HepG2 (cell line): ENCODE results near the gene RNF123. TPM values are rescaled to one million over a fixed set of nuclear protein-coding genes. Genes with fewer than 3 reads are reported as not detected.

Experiments
- ATAC-seq: fragments of 200-7000 bp; cut with Tn5 transposase; 3 replicates; pipeline ENCODE4 v1.9.1; 2020; ENCODE audit warnings: mild to moderate bottlenecking, moderate library complexity
- BruUV-seq: library from RNA; stranded (reverse); fragments of 400-500 nt; replicated peaks from 2 replicates; lab custom pipeline; 2021; lab: Mats Ljungman, UMichigan
- CTCF ChIA-PET: fragments of 300-600 bp; formaldehyde crosslinking; extraction: SDS; loops from one replicate; lab custom pipeline; 2021; ENCODE audit warnings: low total read pairs, inconsistent platforms, low intra/inter-chr PET ratio; lab: Yijun Ruan, JAX
- POLR2A ChIA-PET: fragments of 350-600 bp; sonication (Branson Sonifier 250); formaldehyde crosslinking; loops from one replicate; lab custom pipeline; 2020; ENCODE audit warnings: antibody characterized with exemption, inconsistent platforms; lab: Yijun Ruan, JAX
- DNase-seq: peaks from one replicate; pipeline ENCODE4 v3.0.0-alpha.2; 2015; ENCODE audit warnings: low spot score
- FAIRE-seq: peaks from 3 replicates; lab custom pipeline; 2011; peaks lifted over from hg19 to GRCh38; lab: Jason Lieb, UNC
- H2AFZ ChIP-seq: one replicate; pipeline ENCODE4 v1.6.1; 2011; ENCODE audit warnings: low read length, inconsistent platforms
- H3K27ac ChIP-seq: fragments of 300-600 bp; 3 replicates; pipeline ENCODE4 v1.8.0; 2011; ENCODE audit warnings: mixed run types, mild to moderate bottlenecking, mixed read lengths, low read length, inconsistent platforms; ENCODE audit not compliant: insufficient read depth; ENCODE audit errors: extremely low read length
- H3K27me3 ChIP-seq, 2 experiments: fragments of 200-600 bp in 1 of 2; 2 replicates in 1 of 2; 3 replicates in 1 of 2; pipeline versions ENCODE4 v1.6.0 to v1.8.0; 2011; ENCODE audit warnings: low read length in 2 of 2, mild to moderate bottlenecking in 2 of 2, moderate library complexity in 2 of 2, inconsistent platforms in 1 of 2; ENCODE audit not compliant: insufficient read depth in 2 of 2, control insufficient read depth in 1 of 2
- H3K36me3 ChIP-seq, 2 experiments: fragments of 200-600 bp in 1 of 2; replicated peaks in 1 of 2; 2 replicates in 1 of 2; 3 replicates in 1 of 2; pipeline versions ENCODE4 v1.5.1 to v1.8.0; 2011; ENCODE audit warnings: low read length in 2 of 2, inconsistent platforms in 1 of 2; ENCODE audit not compliant: insufficient read depth in 2 of 2, control insufficient read depth in 1 of 2
- H3K4me1 ChIP-seq: 2 replicates; pipeline ENCODE4 v1.5.1; 2012; ENCODE audit warnings: low read length, inconsistent platforms; ENCODE audit not compliant: insufficient read depth
- H3K4me2 ChIP-seq: 2 replicates; pipeline ENCODE4 v1.6.0; 2011; ENCODE audit warnings: low read depth, low read length, inconsistent platforms
- H3K4me3 ChIP-seq, 3 experiments: fragments of 200-600 bp in 1 of 3; sonication (generic), shearing (Covaris generic) in 1 of 3; replicated peaks in 1 of 3; 2 replicates each; pipeline ENCODE4 v1.5.1; 2011 to 2016; ENCODE audit warnings: low read length in 3 of 3, inconsistent platforms in 2 of 3, low read depth in 2 of 3, mild to moderate bottlenecking in 2 of 3, control low read depth in 1 of 3, mixed read lengths in 1 of 3; ENCODE audit not compliant: insufficient read depth in 1 of 3
- H3K79me2 ChIP-seq: one replicate; pipeline ENCODE4 v1.6.1; 2011; ENCODE audit warnings: low read length, inconsistent platforms; ENCODE audit not compliant: insufficient read depth
- H3K9ac ChIP-seq: 2 replicates; pipeline ENCODE4 v1.6.0; 2011; ENCODE audit warnings: mild to moderate bottlenecking, low read depth, low read length, inconsistent platforms; ENCODE audit not compliant: insufficient read depth
- H3K9me3 ChIP-seq: 2 replicates; pipeline ENCODE4 v1.5.1; 2012; ENCODE audit warnings: mild to moderate bottlenecking, low read length
- H4K20me1 ChIP-seq: 2 replicates; pipeline ENCODE4 v1.6.0; 2011; ENCODE audit warnings: inconsistent platforms, mild to moderate bottlenecking, low read length, moderate library complexity; ENCODE audit not compliant: insufficient read depth
- AGO2 ChIP-seq: fragments of 200-400 bp; formaldehyde crosslinking; optimal IDR thresholded peaks from 2 replicates; pipeline ENCODE3; 2017; ENCODE audit warnings: mild to moderate bottlenecking, low read depth, low read length, moderate library complexity
- SRSF9 ChIP-seq: fragments of 200-400 bp; formaldehyde crosslinking; IDR thresholded peaks from 2 replicates; pipeline ENCODE4 v1.6.1; 2018; ENCODE audit warnings: borderline replicate concordance, mild to moderate bottlenecking, low read depth, low read length; ENCODE audit not compliant: insufficient read depth, poor library complexity, severe bottlenecking
- ZNF672 ChIP-seq: sonication (generic); formaldehyde crosslinking; IDR thresholded peaks from 2 replicates; pipeline ENCODE4 v1.8.1; 2022; ENCODE audit warnings: missing genetic modification reagents
- WGBS: methylation state at CpG from one replicate; pipeline ENCODE4 v1.1.6; 2017; ENCODE audit warnings: low lambda C conversion rate; 5-methylcytosine and 5-hydroxymethylcytosine counted together
- in situ Hi-C: cut with HindIII; loops from 2 replicates; pipeline ENCODE4 v1.10.0; 2017; ENCODE audit warnings: low pct_unique_long_range_greater_than_20kb; ENCODE audit not compliant: extremely low pct_ligation_motif_present
- intact Hi-C: fragments of 100-400 bp; cut with micrococcal nuclease; formaldehyde crosslinking; loops from one replicate; pipeline ENCODE4 v1.10.0; 2022; ENCODE audit not compliant: unreplicated experiment
- polyA plus RNA-seq, 8 experiments: library from polyadenylated mRNA; depleted of rRNA in 3 of 8; stranded (reverse) in 7 of 8; unstranded in 1 of 8; fragments of >200 nt; fragmentation: Illumina TruSeq in 4 of 8; extraction: Trizol in 4 of 8; gene quantifications; 2 replicates each; pipeline versions ENCODE4 v1.2.1 to v1.2.3, GENCODE V29; 2011 to 2016; ENCODE audit warnings: low read depth in 4 of 8, missing spikeins in 1 of 8, mixed read lengths in 1 of 8; ENCODE audit not compliant: insufficient read depth in 1 of 8
- total RNA-seq, 5 experiments: library from RNA; depleted of rRNA; stranded (reverse); fragments of >200 nt; fragmentation: Illumina TruSeq; extraction: Trizol; gene quantifications; 2 replicates each; pipeline ENCODE4 v1.2.3, GENCODE V29; 2016; ENCODE audit warnings: low read depth in 1 of 5
- TF ChIP-seq, protein P1 (sequence below): sonication (generic); formaldehyde crosslinking; IDR thresholded peaks from 2 replicates; pipeline ENCODE4 v1.4.0; 2020; ENCODE audit warnings: missing genetic modification reagents, borderline replicate concordance
- TF ChIP-seq, protein P2 (sequence below): sonication (generic); formaldehyde crosslinking; IDR thresholded peaks from 2 replicates; pipeline ENCODE4 v1.5.1; 2020; ENCODE audit warnings: missing genetic modification reagents, mild to moderate bottlenecking, borderline replicate concordance

RNF123 gene
- total and polyA plus RNA-seq, 2 of the 13 experiments (the other 11 are each of a cell fraction or from before 2014, with no cell fraction given): 29.9 to 82.2 TPM

DNA sequence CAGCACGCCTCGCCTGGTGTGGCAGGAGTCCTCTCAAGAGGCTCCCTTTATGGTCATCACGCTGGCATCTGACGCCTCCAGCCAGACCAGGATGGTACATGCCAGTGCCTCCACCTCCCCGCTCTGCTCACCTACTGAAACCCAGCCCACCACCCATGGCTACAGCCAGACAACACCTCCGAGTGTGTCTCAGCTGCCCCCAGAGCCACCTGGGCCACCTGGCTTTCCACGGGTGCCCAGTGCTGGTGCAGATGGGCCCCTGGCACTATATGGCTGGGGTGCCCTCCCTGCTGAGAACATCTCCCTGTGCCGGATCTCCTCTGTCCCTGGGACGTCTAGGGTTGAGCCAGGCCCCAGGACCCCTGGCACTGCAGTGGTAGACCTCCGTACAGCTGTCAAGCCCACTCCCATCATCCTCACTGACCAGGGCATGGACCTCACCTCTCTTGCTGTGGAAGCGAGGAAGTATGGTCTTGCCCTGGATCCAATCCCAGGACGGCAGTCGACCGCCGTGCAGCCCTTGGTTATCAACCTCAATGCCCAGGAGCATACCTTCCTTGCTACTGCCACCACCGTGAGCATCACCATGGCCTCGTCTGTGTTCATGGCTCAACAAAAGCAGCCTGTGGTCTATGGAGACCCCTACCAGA, 35.1 kb upstream of the RNF123 start:
- no peak for DNase-seq
- TF ChIP-seq SRSF9 (no peak), AGO2 (no peak), ZNF672 (CRISPR knock-in tag) (no peak)
- TF ChIP-seq, protein P1, sequence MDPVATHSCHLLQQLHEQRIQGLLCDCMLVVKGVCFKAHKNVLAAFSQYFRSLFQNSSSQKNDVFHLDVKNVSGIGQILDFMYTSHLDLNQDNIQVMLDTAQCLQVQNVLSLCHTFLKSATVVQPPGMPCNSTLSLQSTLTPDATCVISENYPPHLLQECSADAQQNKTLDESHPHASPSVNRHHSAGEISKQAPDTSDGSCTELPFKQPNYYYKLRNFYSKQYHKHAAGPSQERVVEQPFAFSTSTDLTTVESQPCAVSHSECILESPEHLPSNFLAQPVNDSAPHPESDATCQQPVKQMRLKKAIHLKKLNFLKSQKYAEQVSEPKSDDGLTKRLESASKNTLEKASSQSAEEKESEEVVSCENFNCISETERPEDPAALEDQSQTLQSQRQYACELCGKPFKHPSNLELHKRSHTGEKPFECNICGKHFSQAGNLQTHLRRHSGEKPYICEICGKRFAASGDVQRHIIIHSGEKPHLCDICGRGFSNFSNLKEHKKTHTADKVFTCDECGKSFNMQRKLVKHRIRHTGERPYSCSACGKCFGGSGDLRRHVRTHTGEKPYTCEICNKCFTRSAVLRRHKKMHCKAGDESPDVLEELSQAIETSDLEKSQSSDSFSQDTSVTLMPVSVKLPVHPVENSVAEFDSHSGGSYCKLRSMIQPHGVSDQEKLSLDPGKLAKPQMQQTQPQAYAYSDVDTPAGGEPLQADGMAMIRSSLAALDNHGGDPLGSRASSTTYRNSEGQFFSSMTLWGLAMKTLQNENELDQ (CRISPR knock-in tag): no peak
- TF ChIP-seq, protein P2, sequence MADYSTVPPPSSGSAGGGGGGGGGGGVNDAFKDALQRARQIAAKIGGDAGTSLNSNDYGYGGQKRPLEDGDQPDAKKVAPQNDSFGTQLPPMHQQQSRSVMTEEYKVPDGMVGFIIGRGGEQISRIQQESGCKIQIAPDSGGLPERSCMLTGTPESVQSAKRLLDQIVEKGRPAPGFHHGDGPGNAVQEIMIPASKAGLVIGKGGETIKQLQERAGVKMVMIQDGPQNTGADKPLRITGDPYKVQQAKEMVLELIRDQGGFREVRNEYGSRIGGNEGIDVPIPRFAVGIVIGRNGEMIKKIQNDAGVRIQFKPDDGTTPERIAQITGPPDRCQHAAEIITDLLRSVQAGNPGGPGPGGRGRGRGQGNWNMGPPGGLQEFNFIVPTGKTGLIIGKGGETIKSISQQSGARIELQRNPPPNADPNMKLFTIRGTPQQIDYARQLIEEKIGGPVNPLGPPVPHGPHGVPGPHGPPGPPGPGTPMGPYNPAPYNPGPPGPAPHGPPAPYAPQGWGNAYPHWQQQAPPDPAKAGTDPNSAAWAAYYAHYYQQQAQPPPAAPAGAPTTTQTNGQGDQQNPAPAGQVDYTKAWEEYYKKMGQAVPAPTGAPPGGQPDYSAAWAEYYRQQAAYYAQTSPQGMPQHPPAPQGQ (CRISPR knock-in tag): no peak
- CTCF ChIA-PET: no interaction called here

More for the DNA sequence above, 35.1 kb upstream of the RNF123 start:
- WGBS: 86% methylated on average over 7 of the region's 17 CpGs
- no peaks in the 10 kb centered on the region for H3K27me3 ChIP-seq
- H3K4me3 ChIP-seq: no peak overlapping the region
- H3K36me3 ChIP-seq: no peaks in the 10 kb centered on the region
- no peak for ATAC-seq
- no TSS peak for BruUV-seq
- no peak overlapping the region for H3K9ac ChIP-seq
- POLR2A ChIA-PET: no interaction called here
- H2AFZ ChIP-seq: no peak overlapping the region
- no peak overlapping the region for H3K27ac ChIP-seq
- no peak overlapping the region for H3K4me2 ChIP-seq
- FAIRE-seq: no peak
- intact Hi-C loops: no loop called here
- H3K79me2 ChIP-seq: no peaks in the 10 kb centered on the region
- peaks cover 22% of the 10 kb centered on the region for H3K4me1 ChIP-seq
- H3K9me3 ChIP-seq: no peaks in the 10 kb centered on the region
- in situ Hi-C loops: no loop called here
- H4K20me1 ChIP-seq: no peaks in the 10 kb centered on the region
